ENCODE measurements around the gene SFMBT2.

- TF ChIP-seq CTCF (IDR thresholded peaks at IDR 0.05) = no peak
- TF ChIP-seq ZFX (IDR thresholded peaks at IDR 0.05; ENCODE audit: borderline replicate concordance) = no peak
Observed at GRCh38 chr10:7291487-7292270, 119.2 kb downstream of the SFMBT2 start.
